Measurements from ENCODE around the gene SMYD3. TPM values are rescaled to one million over a fixed set of nuclear protein-coding genes. Genes with fewer than 3 reads are reported as not detected.

The SMYD3 gene
- total RNA-seq, 1 experiment from 2014 or later = 17.4 TPM

DNA sequence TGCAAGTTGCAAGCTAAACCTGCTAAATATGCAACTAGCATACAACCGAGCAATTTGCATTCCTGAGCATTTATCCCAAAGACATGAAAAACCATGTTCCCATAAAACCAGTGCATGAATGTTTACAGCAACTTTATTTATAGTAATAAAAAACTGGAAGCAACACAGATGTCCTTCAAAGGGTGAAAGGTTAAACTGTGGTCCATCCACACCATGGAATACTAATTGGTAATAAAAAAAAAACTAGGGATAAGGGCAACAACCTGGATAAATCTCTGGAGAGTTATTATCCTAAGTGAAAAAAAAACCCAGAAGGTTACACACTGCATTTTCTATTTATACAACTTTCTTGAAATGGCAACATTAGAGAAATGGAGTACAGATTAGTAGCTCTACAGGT lies 474.1 kb downstream of the SMYD3 start:
- no peaks in the 10 kb centered on the region for H3K4me1 ChIP-seq (ENCODE audit: control insufficient read depth, insufficient read depth, low read length)
- intact Hi-C loops (cut with micrococcal nuclease; ENCODE audit: unreplicated experiment) = no loop called here
- TF ChIP-seq, protein P1, sequence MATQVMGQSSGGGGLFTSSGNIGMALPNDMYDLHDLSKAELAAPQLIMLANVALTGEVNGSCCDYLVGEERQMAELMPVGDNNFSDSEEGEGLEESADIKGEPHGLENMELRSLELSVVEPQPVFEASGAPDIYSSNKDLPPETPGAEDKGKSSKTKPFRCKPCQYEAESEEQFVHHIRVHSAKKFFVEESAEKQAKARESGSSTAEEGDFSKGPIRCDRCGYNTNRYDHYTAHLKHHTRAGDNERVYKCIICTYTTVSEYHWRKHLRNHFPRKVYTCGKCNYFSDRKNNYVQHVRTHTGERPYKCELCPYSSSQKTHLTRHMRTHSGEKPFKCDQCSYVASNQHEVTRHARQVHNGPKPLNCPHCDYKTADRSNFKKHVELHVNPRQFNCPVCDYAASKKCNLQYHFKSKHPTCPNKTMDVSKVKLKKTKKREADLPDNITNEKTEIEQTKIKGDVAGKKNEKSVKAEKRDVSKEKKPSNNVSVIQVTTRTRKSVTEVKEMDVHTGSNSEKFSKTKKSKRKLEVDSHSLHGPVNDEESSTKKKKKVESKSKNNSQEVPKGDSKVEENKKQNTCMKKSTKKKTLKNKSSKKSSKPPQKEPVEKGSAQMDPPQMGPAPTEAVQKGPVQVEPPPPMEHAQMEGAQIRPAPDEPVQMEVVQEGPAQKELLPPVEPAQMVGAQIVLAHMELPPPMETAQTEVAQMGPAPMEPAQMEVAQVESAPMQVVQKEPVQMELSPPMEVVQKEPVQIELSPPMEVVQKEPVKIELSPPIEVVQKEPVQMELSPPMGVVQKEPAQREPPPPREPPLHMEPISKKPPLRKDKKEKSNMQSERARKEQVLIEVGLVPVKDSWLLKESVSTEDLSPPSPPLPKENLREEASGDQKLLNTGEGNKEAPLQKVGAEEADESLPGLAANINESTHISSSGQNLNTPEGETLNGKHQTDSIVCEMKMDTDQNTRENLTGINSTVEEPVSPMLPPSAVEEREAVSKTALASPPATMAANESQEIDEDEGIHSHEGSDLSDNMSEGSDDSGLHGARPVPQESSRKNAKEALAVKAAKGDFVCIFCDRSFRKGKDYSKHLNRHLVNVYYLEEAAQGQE (IDR thresholded peaks at IDR 0.05; ENCODE audit: insufficient read depth in 1 of 2, low read depth in 2 of 2, low read length in 1 of 2) = no peak
- TF ChIP-seq POLR2AphosphoS5 (IDR thresholded peaks at IDR 0.05; ENCODE audit: low read depth, low read length) (no peak), SIN3A (IDR thresholded peaks at IDR 0.05; ENCODE audit: borderline replicate concordance, insufficient read depth, low read depth, low read length) (no peak), TCF7L2 (IDR thresholded peaks at IDR 0.05; ENCODE audit: low read depth, low read length) (no peak)
- TF ChIP-seq, protein P2, sequence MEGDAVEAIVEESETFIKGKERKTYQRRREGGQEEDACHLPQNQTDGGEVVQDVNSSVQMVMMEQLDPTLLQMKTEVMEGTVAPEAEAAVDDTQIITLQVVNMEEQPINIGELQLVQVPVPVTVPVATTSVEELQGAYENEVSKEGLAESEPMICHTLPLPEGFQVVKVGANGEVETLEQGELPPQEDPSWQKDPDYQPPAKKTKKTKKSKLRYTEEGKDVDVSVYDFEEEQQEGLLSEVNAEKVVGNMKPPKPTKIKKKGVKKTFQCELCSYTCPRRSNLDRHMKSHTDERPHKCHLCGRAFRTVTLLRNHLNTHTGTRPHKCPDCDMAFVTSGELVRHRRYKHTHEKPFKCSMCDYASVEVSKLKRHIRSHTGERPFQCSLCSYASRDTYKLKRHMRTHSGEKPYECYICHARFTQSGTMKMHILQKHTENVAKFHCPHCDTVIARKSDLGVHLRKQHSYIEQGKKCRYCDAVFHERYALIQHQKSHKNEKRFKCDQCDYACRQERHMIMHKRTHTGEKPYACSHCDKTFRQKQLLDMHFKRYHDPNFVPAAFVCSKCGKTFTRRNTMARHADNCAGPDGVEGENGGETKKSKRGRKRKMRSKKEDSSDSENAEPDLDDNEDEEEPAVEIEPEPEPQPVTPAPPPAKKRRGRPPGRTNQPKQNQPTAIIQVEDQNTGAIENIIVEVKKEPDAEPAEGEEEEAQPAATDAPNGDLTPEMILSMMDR (IDR thresholded peaks at IDR 0.05) = no peak
- ATAC-seq = no peak
- H3K27me3 ChIP-seq (ENCODE audit: control insufficient read depth, insufficient read depth, low read length) = no peaks in the 10 kb centered on the region
- H3K9me3 ChIP-seq (ENCODE audit: control insufficient read depth, insufficient read depth, low read depth, low read length) = no peaks in the 10 kb centered on the region
- ChIA-PET CTCF (no interaction called here), POLR2A (no interaction called here)
- H3K27ac ChIP-seq (ENCODE audit: low read length) = no peak overlapping the region
- no peaks in the 10 kb centered on the region for H3K36me3 ChIP-seq (ENCODE audit: control insufficient read depth, insufficient read depth, low read length)
- no peak overlapping the region for H3K4me3 ChIP-seq (ENCODE audit: low read depth in 2 of 2, low read length in 2 of 2)
- no TSS peak for BruUV-seq (replicated peaks)
- DNase-seq (ENCODE audit: low read depth, low spot score) = no peak
- in situ Hi-C loops (cut with HindIII; ENCODE audit: low pct_unique_long_range_greater_than_20kb, low sequenced_read_pairs) = no loop called here

DNA sequence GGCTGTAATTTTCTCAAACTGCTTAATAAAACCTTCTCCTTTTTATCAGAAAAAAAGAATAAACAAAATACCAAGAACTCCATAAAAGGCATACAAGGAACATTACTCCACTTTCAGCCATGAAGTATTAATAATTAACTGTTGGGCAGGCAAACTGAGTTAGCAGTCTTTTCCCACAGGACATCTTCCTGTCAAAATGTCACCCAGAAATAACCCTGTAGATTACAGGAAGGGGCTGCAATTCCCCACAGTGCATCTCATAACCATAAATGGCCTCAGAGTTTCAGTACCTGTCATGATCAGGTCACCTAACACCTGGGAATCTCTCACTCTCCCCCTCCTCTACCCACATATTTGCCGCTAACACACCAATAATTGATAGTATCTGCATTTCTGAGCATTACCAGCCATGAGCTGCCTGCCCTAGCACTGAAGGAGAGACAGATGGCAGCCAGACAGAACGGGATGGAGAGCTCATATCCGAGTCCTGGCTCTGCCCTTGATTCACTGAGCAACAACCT lies 475.0 kb downstream of the SMYD3 start:
- ChIA-PET CTCF (no interaction called here), POLR2A (no interaction called here)
- Histone ChIP-seq H3K4me3 (ENCODE audit: low read depth in 2 of 2, low read length in 2 of 2) (no peak overlapping the region), H3K27ac (ENCODE audit: low read length) (no peak overlapping the region), H3K9me3 (ENCODE audit: control insufficient read depth, insufficient read depth, low read depth, low read length) (no peaks in the 10 kb centered on the region), H3K36me3 (ENCODE audit: control insufficient read depth, insufficient read depth, low read length) (no peaks in the 10 kb centered on the region), H3K4me1 (ENCODE audit: control insufficient read depth, insufficient read depth, low read length) (no peaks in the 10 kb centered on the region), H3K27me3 (ENCODE audit: control insufficient read depth, insufficient read depth, low read length) (no peaks in the 10 kb centered on the region)
- DNase-seq (ENCODE audit: low read depth, low spot score) = no peak
- no TSS peak for BruUV-seq (replicated peaks)
- TF ChIP-seq POLR2AphosphoS5 (IDR thresholded peaks at IDR 0.05; ENCODE audit: low read depth, low read length) (no peak), TCF7L2 (IDR thresholded peaks at IDR 0.05; ENCODE audit: low read depth, low read length) (no peak), SIN3A (IDR thresholded peaks at IDR 0.05; ENCODE audit: borderline replicate concordance, insufficient read depth, low read depth, low read length) (no peak)
- TF ChIP-seq, protein P1 (IDR thresholded peaks at IDR 0.05; ENCODE audit: insufficient read depth in 1 of 2, low read depth in 2 of 2, low read length in 1 of 2) = no peak
- TF ChIP-seq, protein P2 (IDR thresholded peaks at IDR 0.05) = no peak
- in situ Hi-C loops (cut with HindIII; ENCODE audit: low pct_unique_long_range_greater_than_20kb, low sequenced_read_pairs) (no loop called here), intact Hi-C loops (cut with micrococcal nuclease; ENCODE audit: unreplicated experiment) (no loop called here)
- ATAC-seq = no peak

Measured in Panc1 (cell line).